Dendritic cell treated with granulocyte-macrophage colony-stimulating factor and Interleukin-4, amounts not matched to agents 40 ng/mL and 50 ng/mL, for 4 days (primary cell): ENCODE results near the gene MYH3.

ENCODE experiments used
- H3K27ac Mint-ChIP-seq: one replicate; pipeline ENCODE4 v1.8.0; 2022; ENCODE audit warnings: mild to moderate bottlenecking, mixed read lengths
- H3K27me3 Mint-ChIP-seq: one replicate; pipeline ENCODE4 v1.8.0; 2022; ENCODE audit warnings: mild to moderate bottlenecking, mixed read lengths
- H3K36me3 Mint-ChIP-seq: one replicate; pipeline ENCODE4 v1.8.0; 2022; ENCODE audit warnings: low read depth, mixed read lengths
- H3K4me1 Mint-ChIP-seq: one replicate; pipeline ENCODE4 v1.8.0; 2022; ENCODE audit warnings: low read depth, mixed read lengths
- H3K4me3 Mint-ChIP-seq: one replicate; pipeline ENCODE4 v1.8.0; 2022; ENCODE audit warnings: mild to moderate bottlenecking, moderate library complexity, mixed read lengths
- H3K9me3 Mint-ChIP-seq: one replicate; pipeline ENCODE4 v1.8.0; 2022; ENCODE audit warnings: mixed read lengths
- intact Hi-C: fragments of 100-400 bp; cut with micrococcal nuclease; formaldehyde crosslinking; loops from one replicate; pipeline ENCODE4 v1.15.0; 2022

MYH3 gene

DNA sequence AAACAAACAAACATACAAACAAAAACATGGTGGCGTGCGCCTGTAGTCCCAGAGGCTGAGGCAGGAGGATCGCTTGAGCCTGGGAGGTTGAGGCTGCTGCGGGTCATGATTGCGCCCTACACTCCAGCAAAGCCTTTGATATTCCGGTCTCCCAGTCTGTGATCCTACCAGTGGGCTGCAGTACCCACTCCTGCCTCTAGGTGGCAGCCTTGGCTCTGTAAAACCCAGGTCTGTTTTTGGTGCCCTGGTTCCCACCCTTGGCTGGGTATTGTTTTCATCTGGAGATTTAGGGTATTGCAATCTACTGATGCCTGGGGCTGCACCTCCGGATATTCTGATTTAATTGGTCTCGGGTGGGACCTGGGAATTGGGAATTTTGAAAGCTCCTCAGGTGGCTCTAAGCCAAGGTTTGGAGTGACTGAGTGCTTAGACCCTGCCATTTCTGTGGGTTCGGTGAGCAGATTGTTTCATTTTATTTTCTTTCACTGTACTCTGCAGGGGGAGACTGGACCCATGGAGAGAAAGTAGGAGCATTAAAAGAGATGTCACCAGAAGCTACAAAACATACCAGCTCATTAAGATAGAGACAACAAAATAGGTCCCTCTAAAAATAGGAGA is 40.5 kb downstream of the MYH3 start:
- Mint-ChIP-seq H3K27ac (no peak overlapping the region), H3K4me1 (peaks cover 11% of the 10 kb centered on the region), H3K4me3 (no peak overlapping the region), H3K36me3 (no peaks in the 10 kb centered on the region), H3K27me3 (no peaks in the 10 kb centered on the region), H3K9me3 (no peaks in the 10 kb centered on the region)
- intact Hi-C loops = loop anchor here (5.0 to 10.0 kb wide), 2 partner anchors 289 to 692 kb away; no protein-coding TSS in a partner anchor

DNA sequence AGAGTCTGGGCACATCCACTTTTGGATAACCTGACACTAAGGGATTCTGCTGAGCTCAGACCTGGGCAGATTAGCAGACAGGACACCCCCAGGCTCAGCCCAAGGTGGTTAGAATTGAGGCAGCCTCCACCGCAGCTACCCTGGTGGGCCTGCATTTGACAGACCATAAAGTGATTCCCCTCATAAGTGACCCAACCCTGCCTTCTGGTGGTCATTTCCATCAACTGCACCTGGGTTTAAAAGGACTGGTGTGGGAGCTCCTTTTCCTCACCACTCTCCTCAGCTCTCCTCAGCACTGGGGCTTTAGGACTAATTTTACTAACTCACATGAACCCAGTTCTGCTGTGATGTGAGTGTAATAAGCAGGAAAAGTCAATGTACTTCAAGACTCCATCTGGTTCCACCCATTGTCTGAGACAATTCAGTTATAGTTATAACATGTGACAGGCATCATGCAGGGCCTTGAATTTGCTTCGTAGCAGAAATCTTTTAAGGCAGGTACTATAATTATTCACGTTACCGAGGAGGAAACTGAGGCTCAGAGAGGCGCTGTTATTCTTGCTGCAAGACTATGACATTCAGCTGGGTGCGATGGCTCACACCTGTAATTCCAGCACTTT is 42.5 kb downstream of the MYH3 start:
- intact Hi-C loops = loop anchor here (2.0 to 10.0 kb wide), 3 partner anchors 287 to 690 kb away; no protein-coding TSS in a partner anchor
- no peaks in the 10 kb centered on the region for H3K36me3 Mint-ChIP-seq
- no peaks in the 10 kb centered on the region for H3K9me3 Mint-ChIP-seq
- no peaks in the 10 kb centered on the region for H3K27me3 Mint-ChIP-seq
- no peak overlapping the region for H3K4me3 Mint-ChIP-seq
- no peak overlapping the region for H3K27ac Mint-ChIP-seq
- peaks cover 11% of the 10 kb centered on the region for H3K4me1 Mint-ChIP-seq

DNA sequence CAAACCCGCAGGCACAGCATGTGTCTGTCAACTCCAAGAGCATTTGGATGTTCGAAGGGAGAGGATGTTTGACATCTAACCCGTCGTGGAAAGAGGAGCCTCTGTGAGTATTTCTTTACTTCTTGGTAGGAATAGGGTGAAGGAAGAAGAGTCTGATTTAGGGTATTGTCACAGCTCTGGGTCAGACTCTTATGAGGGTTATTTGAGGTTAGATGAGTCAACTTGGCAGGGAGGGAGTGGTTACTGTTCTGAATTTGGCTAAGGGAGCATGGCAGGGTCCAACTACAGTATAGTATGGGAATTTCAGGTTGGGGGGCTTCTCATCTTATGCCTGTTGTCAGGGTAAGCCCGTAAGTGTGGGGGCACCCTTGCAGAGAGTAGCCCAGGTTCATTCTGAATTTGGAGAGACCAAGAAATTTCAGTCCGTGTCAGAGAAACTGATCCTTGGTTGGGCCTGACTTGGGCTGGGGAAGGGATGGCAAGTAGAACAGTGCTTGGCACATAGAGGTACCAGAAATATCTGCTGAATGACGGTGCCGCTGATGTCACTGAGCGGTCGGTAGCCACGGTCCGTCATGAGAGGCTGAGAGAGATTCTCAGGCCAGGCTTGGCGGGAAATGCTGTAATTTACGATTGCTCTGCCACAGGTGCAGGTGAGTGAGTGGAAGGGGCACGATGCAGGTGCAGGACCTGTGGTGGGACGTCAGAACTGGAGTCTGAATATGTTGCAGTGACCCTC is 43.2 kb downstream of the MYH3 start:
- intact Hi-C loops = loop anchor here (2.0 to 10.0 kb wide), 2 partner anchors 319 to 689 kb away; no protein-coding TSS in a partner anchor
- Mint-ChIP-seq H3K4me3 (no peak overlapping the region), H3K9me3 (no peaks in the 10 kb centered on the region), H3K27ac (no peak overlapping the region), H3K36me3 (no peaks in the 10 kb centered on the region), H3K27me3 (no peaks in the 10 kb centered on the region), H3K4me1 (peaks cover 11% of the 10 kb centered on the region)

DNA sequence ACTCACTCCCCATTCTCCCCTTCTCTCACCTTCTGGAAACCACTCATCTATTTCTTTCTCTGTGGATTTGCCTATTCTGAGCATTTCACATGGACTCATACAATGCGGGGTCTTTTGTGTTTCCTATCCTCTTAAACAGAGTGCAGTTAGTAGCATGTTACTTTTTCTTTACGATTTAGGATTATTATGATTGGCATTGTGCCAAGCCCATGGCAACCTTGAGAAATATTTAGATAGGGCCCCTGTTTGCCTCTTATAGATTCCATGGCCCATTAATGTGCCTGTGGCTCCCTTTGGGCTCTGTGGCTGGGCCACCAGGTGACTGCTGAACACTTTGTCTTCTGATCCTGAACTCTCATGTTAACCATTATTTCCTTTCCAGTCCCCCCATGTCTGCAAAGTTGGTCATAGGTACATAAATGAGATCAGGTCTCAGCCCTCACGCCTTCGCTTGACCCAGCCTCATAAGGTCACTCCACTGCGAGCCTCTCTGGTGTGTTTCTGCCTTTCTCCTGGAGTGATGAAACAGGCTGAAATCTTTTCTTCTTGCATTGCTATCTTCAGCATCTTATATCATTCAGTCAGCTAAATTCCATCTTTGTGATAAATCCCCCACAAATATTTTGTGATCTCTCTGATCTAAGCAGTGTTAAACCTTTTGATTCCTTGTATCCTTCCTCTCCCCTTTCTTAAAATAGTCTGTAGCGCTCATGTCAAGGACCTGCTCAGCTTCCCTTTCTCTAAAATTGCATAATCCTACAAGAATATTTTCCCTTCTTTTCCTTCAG is 44.0 kb downstream of the MYH3 start:
- Mint-ChIP-seq H3K4me3 (no peak overlapping the region), H3K36me3 (no peaks in the 10 kb centered on the region), H3K4me1 (peaks cover 8% of the 10 kb centered on the region), H3K27me3 (peaks cover 4% of the 10 kb centered on the region), H3K9me3 (no peaks in the 10 kb centered on the region), H3K27ac (no peak overlapping the region)
- intact Hi-C loops = loop anchor here (10.0 kb wide), 1 partner anchor 688 kb away; no protein-coding TSS in a partner anchor

DNA sequence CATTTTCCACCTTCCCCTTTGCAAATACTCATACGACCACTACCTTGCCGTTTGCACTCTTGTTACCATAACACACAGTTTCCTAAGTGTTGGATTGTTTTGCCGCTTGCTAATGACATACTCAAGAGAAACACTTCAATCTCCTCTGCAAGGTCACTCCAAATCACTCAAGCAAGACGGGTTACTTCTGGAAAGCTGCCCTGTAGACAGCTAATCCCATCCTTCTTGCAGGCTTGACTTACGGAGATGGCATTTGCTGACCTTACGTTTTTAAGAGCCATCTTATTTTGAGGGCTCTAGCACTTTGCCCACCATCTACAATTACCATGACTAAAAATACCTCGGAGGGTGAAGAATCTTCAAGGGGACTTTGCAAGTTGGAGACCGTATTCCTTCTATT is 46.2 kb downstream of the MYH3 start:
- H3K36me3 Mint-ChIP-seq = no peaks in the 10 kb centered on the region
- no peak overlapping the region for H3K4me3 Mint-ChIP-seq
- H3K9me3 Mint-ChIP-seq = no peaks in the 10 kb centered on the region
- H3K27me3 Mint-ChIP-seq = peaks cover 4% of the 10 kb centered on the region
- peaks cover 6% of the 10 kb centered on the region for H3K4me1 Mint-ChIP-seq
- intact Hi-C loops = loop anchor here (10.0 kb wide), 1 partner anchor 686 kb away; no protein-coding TSS in a partner anchor
- no peak overlapping the region for H3K27ac Mint-ChIP-seq

DNA sequence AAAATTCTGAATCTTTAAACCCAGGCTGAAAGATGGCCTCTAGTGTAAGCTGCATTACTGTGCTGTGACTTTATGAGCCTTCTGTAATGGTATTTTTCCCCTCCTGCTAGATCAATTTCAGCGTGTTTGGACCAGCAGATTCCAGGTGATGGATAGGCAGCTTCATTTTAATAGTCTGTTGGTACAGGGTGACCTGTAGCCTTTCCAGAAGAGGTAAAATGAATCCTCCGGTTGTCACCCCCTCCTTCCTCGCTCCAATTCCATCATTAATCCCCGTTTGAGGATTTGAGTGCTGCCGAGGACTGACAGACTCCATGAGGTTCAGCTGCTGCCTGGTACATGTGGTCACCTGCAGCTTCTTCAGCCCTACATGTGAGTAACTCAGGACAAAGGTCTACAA is 48.9 kb downstream of the MYH3 start:
- Mint-ChIP-seq H3K27ac (no peak overlapping the region), H3K27me3 (peaks cover 4% of the 10 kb centered on the region), H3K36me3 (no peaks in the 10 kb centered on the region), H3K4me1 (peaks cover 1% of the 10 kb centered on the region), H3K4me3 (no peak overlapping the region), H3K9me3 (no peaks in the 10 kb centered on the region)
- intact Hi-C loops = no loop called here

DNA sequence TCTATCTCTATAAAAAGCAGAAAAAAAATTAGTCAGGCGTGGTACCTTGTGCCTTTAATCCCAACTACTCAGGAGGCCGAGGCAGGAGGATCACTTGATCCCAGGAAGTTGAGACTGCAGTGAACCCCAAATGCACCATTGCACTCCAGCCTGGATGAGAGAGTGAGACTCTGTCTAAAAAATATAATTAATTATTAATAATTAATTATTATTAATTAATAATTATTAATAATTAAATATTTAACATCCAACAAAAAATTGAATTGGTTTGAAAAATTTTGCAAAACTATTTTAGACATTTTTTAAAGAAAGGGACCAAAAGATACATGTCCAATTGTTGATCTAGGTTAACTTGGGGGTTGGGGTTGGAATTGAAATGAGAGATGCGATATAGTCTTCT is 51.0 kb downstream of the MYH3 start:
- no peaks in the 10 kb centered on the region for H3K4me1 Mint-ChIP-seq
- H3K9me3 Mint-ChIP-seq = no peaks in the 10 kb centered on the region
- H3K27ac Mint-ChIP-seq = no peak overlapping the region
- H3K27me3 Mint-ChIP-seq = peaks cover 4% of the 10 kb centered on the region
- intact Hi-C loops = no loop called here
- H3K36me3 Mint-ChIP-seq = no peaks in the 10 kb centered on the region
- no peak overlapping the region for H3K4me3 Mint-ChIP-seq

DNA sequence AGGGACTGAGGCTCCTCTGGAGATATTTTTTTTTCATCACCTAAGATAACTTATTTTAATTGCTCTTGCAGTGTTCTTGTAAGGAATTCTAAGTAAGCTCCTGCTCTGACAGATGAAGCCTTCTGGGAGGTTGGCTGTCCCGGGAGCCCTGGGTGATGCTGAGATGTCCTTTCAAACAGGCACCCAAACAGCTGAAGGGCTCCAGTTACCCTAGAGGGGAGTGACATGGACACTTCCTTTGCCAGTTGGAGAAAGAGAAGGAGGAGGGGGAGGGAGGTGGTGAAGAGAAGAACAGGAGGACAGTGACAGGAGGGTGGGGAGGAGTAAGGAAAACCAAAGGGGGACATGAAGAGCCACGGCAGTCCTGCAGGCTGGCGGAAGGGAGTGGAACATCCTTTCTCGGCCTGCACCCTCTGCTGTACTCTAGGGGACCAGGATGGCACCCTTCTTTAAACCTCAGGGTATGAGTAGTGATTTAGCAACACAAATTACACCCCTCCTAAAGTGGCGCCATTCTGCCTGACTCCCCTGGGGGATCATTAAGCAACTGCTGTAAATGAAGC is 51.8 kb downstream of the MYH3 start:
- Mint-ChIP-seq H3K27me3 (peaks cover 4% of the 10 kb centered on the region), H3K4me1 (no peaks in the 10 kb centered on the region), H3K9me3 (no peaks in the 10 kb centered on the region), H3K36me3 (no peaks in the 10 kb centered on the region), H3K27ac (no peak overlapping the region), H3K4me3 (no peak overlapping the region)
- intact Hi-C loops = no loop called here

DNA sequence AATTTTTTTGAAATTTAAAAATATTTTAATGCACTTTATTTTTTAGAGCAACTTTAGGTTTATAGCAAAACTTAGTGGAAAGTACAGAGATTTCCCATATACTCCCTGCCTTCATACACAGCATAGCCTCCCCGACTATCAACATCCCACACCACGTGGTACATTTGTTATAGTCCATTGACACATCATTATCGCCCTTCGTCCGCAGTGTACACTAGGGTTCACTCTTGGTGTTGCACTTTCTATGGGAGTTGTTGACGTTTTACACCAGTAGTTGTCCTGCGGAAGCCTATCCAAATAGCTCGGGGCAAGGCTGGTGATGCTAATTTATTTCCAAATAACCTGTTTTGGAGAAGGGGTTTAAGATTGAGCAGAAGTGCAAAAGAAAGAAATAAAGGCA is 52.6 kb downstream of the MYH3 start:
- H3K27ac Mint-ChIP-seq = no peak overlapping the region
- H3K4me1 Mint-ChIP-seq = no peaks in the 10 kb centered on the region
- H3K36me3 Mint-ChIP-seq = no peaks in the 10 kb centered on the region
- H3K27me3 Mint-ChIP-seq = peaks cover 5% of the 10 kb centered on the region
- H3K4me3 Mint-ChIP-seq = no peak overlapping the region
- H3K9me3 Mint-ChIP-seq = no peaks in the 10 kb centered on the region
- intact Hi-C loops = no loop called here

DNA sequence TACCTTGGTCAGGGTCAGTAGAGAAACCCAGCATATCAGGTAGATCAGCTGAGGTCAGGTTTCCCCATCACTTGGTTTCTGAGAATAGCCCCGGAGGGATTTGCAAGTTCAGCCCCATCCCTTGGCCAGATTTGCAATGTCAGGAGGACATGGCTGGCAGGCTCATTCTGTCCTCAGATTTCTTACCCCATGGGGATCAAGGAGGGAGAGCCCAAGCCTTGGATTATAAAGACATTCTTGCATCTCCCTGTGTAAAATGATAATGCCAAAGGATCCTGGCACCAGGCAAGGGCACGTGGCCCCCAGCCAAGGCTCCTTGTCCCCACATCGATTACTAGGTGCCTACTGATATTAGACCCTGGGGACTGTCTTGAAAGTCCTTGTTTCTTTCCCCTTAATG is 53.2 kb downstream of the MYH3 start:
- intact Hi-C loops = no loop called here
- Mint-ChIP-seq H3K27ac (no peak overlapping the region), H3K4me3 (no peak overlapping the region), H3K27me3 (peaks cover 6% of the 10 kb centered on the region), H3K4me1 (no peaks in the 10 kb centered on the region), H3K36me3 (no peaks in the 10 kb centered on the region), H3K9me3 (no peaks in the 10 kb centered on the region)

DNA sequence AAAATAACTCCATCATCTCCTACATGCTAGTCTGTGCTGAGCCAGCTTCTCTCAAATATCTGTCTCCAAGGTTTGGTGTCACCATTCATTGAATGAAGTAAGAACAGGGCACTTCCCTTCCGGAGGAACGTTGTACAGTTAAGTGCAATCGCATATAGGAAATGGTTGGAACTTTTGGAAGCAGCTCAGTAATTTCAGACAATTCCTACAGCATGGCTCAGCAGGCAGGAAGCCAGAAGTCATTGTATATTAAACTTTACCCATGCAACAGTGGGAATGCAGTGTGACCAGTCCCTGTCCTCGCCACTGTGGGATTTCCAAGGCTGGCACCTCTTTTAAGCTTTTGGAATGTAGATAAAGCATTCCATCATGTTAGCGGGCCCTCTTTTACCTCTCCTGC is 56.5 kb downstream of the MYH3 start:
- Mint-ChIP-seq H3K36me3 (no peaks in the 10 kb centered on the region), H3K4me1 (no peaks in the 10 kb centered on the region), H3K4me3 (no peak overlapping the region), H3K9me3 (no peaks in the 10 kb centered on the region), H3K27me3 (peaks cover 3% of the 10 kb centered on the region), H3K27ac (no peak overlapping the region)
- intact Hi-C loops = no loop called here

DNA sequence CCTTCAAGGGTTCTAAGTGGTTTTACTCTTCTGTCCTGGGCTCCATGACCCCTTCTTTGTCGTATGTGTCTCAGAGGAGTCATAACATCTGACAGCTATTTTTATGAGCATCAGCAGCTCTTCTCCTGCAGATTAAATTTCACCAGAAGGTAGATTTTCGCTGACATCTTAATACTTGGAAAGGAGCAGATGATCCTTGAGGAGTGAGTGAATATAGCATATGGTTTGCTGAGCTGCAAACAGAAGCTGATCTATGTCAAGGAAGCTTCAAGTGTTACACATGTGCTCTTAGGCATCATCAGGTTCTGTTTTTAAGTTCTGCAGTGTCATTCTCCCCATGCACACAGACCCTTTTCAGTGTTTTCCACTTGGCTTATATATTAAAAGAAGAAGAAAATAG is 58.5 kb downstream of the MYH3 start:
- intact Hi-C loops = no loop called here
- Mint-ChIP-seq H3K4me1 (no peaks in the 10 kb centered on the region), H3K4me3 (no peak overlapping the region), H3K9me3 (no peaks in the 10 kb centered on the region), H3K27me3 (peaks cover 10% of the 10 kb centered on the region), H3K27ac (no peak overlapping the region), H3K36me3 (no peaks in the 10 kb centered on the region)

DNA sequence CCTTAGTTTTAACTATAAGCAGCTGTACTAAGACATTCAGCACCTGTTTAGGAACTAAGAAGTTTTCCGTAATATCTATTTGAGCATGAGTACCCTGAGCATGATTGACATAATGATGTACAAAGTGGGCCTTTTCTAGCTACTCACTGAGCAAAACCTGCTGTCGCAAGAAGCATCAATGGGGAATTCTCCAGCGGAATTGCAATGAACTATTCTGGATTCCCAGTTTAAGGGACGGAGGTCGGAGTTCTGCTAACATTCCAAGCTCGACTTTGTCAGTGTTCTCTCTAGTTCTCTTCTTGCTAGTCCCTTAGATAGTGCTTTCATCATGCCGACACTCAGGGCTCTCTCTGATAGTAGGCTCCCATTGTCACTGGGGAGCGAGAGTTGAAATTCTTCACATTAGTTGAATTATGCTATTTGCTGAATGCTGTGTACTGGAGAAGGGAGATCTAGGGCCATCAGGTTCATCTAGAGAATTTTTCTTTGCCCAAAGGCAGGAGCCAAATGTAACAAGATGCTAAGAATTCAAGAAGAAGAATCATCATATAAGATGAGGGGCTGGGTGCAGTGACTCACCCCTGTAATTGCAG is 67.5 kb downstream of the MYH3 start:
- peaks cover 2% of the 10 kb centered on the region for H3K27me3 Mint-ChIP-seq
- no peaks in the 10 kb centered on the region for H3K9me3 Mint-ChIP-seq
- H3K4me3 Mint-ChIP-seq = no peak overlapping the region
- intact Hi-C loops = no loop called here
- H3K4me1 Mint-ChIP-seq = no peaks in the 10 kb centered on the region
- H3K27ac Mint-ChIP-seq = no peak overlapping the region
- H3K36me3 Mint-ChIP-seq = no peaks in the 10 kb centered on the region
